ENCODE results near the gene SLC26A1.
"Not testable (repeated sequence)": the region's sequence is repeated elsewhere in the genome, so short reads cannot be mapped to it uniquely, and the experiment has no call there.

SLC26A1 gene

DNA sequence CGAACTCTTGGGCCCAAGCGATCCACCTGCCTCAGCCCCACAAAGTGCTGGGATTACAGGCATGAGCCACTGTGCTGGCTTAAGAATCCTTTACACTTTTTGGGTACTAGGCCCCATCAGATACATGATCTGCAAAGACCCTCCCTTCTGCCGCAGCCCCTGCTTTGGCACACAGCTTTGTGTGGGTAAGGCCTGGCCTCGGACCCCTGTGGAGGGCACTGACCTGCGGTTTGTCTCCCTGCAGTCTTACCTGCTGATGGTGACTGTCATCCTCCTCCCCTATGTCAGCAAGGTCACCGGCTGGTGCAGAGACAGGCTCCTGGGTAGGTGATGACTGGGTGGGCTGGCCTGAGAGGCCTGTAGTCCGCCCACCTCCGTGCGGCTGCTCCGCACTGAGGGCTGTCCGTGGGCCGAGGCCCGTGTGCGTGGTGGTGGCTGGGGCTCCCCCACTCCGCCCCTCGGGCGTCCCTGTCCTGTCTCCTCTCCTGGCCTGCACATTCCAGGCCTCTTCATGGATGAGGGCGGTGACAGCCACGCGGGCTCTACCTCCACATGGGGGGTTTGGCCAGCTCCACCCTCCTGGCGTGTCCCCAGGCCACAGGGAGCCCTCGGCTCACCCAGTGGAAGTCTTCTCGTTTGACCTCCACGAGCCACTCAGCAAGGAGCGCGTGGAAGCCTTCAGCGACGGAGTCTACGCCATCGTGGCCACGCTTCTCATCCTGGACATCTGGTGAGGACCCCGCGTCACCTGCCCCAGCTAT, 37.9 kb downstream of the SLC26A1 start:
- DNase-seq (ENCODE audit: low read depth in 2 of 2), result no peak

DNA sequence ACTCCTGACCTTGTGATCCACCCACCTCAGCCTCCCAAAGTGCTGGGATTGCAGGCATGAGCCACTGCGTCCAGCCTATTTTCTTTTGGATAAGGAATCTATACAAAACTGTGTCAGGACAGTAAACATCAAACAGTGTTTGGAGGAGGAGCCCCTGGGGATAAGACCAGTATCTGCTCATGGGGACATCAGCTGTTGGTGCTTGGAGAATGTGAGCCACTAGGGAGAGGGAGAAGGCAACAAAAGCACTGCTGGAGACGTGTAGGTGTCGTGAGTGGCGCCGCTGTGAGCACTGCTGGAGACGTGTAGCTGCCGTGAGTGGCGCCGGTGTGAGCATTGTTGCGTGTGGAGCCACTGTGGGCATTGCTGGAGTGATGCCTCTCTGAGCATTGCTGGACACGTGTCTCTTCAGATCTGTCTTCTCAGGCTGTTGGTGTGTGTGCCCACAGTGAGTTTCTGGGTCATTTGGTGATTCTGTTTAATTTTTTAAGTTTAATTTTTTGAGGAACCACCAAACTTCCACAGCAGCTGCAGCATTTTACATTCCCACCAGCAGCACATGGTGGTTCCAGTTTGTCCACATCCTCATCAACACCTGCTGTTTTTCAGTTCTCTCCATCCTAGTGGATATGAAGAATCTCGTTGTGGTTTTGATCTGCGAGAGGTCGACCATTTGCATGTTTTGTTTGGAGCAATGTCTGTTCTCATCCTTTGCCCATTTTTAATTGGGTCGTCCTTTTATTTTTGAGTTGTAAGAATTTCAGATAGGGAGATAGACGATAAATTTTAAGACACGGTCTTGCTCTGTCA, 38.8 kb downstream of the SLC26A1 start:
- DNase-seq (ENCODE audit: low read depth in 2 of 2), result no peak

DNA sequence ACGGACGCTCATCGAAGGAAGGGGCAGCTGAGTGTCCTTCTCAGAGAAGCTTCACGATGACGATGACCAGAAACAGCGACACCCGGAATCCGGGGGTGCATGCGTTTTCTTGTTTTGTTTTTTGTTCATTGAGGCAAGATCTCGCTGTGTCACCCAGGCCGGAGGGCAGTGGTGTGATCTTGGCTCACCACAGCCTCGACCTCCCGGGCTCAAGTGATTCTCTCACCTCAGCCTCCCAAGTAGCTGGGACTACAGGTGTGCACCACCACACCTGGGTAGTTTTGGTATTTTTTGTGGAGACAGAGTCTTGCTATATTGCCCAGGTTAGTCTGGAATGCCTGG, 39.7 kb downstream of the SLC26A1 start:
- no peak for DNase-seq (ENCODE audit: low read depth in 2 of 2)

DNA sequence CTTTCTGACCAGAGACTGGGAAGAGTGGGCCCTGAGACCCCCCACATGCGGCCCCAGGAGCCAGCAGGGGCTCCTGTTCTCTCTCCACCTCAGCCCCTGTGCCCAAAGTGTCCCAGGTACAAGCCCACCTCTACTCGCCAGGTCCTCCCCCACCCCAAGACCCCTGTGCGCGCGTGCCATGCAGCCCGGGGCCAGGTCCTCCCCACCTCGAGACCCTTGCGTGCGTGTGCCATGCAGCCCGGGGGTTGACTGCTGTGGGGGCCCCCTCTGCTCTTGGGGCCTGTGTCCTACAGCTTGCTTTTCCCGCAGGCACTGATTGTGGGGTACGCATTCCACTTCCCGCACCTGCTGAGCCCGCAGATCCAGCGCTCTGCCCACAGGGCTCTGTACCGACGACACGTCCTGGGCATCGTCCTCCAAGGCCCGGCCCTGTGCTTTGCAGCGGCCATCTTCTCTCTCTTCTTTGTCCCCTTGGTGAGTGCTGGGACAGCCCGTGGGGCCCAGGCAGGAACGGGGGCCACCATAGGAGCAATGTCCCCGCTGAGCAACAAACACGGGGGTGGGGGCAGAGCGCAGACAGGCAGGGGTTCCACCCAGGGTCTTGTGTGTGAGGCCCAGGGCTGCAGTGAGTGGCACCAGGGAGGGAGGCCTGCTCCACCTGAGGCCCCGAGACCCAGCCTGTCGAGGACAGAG, 40.2 kb downstream of the SLC26A1 start:
- no peak for DNase-seq (ENCODE audit: low read depth in 2 of 2)

DNA sequence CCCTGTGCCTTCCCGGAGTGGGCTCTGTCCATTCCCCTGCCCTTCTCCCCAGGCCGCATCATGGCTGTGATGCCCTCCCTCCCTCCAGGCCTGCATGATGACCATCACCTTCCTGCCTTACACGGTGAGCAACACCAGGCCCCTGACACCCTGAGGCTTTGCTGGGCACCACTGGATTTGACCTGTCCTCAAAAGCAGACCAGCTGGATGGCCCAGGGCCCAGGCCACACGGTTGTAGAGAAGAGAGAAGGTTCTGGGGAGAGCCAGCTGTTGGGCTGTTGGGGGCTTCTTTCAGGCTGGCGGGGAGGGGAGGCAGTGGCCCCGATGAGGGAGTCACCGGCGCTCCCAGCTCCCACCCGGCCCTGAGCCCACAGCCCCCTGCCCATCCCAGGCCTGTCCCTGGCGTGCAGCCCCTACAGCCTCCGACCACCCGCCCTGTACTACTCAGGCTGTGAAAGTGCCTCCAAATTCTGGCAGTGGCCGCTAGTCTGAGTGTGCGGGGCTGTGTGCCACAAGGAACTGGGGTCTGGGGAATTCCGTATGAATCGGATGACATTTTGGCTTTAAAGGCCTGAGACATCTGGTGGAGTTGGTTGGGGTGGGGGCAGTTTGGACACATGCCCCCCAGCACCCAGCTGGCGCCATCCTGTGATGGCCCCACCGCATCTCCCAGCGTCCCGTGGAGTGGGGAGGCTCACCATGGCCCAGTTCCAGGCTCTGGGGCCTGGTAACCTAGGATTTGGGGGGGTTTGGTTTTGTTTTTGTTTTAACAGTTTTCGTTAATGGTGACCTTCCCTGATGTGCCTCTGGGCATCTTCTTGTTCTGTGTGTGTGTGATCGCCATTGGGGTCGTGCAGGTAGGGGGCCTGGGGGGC, 41.4 kb downstream of the SLC26A1 start:
- DNase-seq (ENCODE audit: low read depth in 2 of 2), result no peak

DNA sequence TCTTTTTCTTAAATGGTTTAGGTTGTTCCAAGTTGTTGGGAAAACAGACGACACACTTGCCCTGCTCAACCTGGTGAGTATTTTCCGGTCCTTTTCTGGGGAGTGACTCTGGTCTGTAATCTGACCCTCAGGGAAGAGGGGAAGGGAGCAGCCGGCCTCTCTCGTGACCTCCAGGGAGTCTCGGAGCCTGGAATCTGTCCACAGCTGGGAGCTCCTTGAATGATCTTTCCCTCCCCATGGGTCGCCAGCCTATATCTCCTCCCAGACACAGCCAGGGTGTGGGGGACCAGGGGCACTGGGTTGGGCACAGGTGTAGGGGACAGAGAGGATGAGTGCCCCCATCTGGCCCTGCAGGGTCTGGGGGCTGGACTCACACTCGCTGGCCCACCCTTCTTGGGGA, 42.0 kb downstream of the SLC26A1 start:
- DNase-seq (ENCODE audit: low read depth in 2 of 2), result no peak

DNA sequence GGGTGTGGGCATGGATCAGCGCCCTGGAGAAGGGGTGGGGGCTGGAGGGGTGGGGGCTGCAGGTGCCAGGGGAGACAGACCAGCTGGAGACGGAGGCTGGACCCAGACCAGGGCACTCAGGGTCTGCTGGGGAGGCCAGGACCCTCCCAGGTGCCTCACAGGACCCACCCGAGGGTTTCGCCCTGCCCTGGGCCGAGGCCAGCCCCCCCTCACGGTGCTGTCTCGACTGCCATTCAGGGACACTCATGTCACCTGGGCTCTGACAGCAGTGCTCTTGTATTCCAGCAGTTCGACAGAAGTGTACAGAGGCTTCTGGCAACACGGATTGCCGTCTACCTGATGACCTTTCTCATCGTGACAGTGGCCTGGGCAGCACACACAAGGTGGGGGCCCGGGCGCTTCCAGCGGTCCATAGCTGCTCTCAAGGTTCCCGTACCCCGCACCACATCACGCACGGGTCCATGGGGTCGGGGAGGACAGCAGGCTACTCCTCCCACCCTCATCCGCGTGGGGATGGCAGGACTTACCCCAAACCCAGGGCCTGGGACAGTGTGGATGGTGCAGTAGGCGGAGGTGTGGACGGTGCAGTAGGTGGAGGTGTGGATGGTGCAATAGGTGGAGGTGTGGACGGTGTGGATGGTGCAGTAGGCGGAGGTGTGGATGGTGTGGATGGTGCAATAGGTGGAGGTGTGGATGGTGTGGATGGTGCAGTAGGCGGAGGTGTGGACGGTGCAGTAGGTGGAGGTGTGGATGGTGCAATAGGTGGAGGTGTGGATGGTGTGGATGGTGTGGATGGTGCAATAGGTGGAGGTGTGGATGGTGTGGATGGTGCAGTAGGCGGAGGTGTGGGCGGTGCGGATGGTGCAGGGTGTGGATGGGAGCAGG, 42.8 kb downstream of the SLC26A1 start:
- DNase-seq (ENCODE audit: low read depth in 2 of 2), result no peak

DNA sequence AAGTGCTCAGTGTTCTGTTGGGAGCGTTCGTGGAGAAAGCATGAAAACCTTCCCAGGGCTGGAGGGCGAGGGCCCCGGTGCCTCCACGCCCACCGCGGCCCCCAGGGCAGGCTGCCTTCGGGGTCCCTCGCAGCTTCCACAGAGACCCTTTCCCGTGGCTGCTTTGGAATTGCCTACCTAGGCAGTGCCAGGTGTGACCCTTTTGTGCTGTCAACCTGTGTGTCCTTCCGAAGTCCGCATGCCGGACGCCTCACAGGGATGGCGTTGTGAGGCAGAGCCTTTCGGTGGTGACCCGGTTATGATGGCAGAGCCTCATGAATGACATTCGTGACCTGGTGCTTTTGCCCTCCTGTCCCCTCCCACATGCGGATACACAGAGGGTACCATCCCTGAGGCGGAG, 43.5 kb downstream of the SLC26A1 start:
- no peak for DNase-seq (ENCODE audit: low read depth in 2 of 2)

DNA sequence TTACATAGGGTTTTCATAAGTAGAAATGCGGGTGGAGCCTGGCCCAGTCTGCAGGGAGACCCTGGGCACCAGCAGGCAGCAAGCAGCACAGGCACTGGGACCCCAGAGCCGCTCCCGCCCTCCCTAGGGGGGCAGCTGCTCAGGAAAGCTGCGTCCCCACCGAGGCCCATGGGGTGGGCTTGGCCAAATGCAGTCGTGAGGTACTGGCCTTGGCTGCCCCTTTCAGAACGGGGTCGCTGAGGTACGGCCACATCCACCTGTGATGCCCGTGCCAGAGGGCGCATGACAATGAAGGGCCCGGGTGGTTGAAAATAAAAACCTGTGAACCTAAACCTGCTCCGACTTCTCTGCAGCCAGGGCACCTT, 44.3 kb downstream of the SLC26A1 start:
- DNase-seq (ENCODE audit: low read depth in 2 of 2), result no peak

DNA sequence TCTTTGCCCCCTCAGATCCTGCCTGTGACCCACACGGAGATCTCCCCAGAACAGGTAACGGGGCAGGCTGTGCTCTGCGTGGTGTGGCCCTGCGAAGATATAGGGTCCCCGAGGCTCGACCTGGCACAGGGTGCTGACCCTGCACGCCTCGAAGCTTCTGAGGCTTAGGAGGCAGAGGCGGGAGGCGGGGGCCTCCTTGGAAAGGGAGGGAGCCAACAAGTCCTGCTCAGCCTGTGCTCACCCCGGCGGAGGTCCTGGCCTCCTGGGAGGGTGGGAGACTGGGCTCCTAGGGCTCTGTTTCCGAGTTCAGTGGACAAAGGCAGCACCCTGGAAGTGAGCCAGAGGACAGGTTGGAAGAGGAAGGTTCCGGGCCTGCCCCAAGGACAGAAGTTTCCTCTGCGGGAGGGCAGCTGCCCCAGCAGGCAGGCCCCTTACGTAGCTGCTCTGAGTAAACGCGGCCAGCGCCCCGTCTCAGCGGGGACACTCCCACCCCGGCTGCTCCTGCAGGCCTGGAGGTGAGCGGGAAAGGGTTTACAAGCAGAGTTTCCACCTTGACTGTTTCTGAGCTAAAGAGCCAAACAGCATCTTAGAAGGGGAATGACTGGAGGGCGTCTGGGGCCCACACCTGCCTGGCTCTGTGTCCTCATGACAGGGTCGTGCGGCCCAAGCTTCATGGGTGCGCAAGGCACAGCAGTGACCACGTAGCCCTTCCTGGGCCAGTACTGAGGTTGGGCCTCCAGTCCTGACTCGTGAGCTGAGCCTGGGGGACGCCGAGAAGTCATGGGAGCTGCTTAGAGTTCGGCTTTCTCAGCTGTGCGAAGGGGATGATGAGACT, 44.9 kb downstream of the SLC26A1 start:
- DNase-seq (ENCODE audit: low read depth in 2 of 2), result no peak

DNA sequence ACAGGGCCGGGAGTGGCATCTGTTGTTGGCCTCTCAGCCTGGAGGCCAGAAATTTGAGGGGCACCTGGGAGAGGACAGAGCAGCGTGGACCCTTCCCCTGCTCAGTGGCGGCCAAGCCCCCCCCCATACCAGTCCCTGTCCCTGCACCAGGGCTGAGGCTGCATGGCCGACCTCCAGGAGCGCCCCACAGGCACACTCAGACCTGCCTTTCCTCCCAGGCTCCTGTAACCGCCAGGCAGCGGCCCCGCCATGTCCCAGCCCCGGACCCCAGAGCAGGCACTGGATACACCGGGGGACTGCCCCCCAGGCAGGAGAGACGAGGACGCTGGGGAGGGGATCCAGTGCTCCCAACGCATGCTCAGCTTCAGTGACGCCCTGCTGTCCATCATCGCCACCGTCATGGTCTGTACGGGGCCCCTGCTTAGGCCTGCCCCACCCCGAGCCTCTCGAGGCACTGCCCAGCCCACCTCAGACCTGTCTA, 45.7 kb downstream of the SLC26A1 start:
- DNase-seq (ENCODE audit: low read depth in 2 of 2), result no peak

DNA sequence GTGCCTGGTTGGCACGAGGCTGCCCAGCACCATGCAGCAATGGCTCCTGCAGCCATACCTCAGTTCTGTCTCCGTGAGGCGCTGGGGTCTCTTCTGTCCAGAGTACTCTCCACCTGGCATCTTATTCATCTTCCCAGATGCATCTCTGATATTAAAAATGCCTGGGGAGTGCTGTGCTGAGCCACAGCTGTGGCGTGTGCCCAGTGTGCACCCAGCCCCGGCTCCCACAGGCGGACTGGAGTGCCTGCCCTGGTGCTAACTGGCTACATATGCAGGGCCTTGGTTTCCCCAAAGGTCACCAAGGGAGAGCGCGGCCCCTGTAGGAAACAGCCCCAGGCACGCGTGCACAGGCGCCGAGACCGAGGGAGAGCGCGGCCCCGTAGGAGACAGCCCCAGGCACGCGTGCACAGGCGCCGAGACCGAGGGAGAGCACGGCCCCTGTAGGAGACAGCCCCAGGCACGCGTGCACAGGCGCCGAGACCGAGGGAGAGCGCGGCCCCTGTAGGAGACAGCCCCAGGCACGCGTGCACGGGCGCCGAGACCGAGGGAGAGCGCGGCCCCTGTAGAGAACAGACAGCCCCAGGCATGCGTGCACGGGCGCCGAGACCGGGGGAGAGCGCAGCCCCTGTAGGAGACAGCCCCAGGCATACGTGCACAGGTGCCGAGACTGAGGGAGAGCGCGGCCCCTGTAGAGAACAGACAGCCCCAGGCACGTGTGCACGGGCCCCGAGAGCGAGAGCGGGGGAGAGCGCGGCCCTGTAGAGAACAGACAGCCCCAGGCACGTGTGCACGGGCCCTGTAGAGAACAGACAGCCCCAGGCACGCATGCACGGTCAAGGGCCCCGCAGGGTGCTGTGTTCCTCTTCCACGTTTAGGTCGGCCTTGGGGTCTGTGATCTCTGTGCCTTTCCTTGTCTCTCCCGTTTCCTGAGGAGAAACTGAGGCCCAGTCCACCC, 46.4 kb downstream of the SLC26A1 start:
- DNase-seq (ENCODE audit: low read depth in 2 of 2), result no peak

DNA sequence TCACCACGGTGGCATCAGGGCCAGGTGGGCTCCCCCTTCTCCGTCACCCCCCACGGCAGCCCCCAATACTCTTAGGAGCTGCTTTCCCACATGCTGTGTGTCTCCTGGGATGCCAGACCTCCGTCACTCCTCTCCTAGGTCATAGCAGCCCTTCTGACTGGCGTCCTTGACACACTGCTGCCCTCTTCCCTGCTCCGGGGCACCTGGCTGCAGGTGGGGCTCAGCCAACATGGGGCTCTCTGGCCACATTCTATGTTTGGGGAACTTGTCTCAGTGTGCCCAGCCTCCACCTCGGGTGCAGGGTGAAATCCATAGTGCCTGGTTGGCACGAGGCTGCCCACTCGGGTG, 47.1 kb downstream of the SLC26A1 start:
- no peak for DNase-seq (ENCODE audit: low read depth in 2 of 2)

DNA sequence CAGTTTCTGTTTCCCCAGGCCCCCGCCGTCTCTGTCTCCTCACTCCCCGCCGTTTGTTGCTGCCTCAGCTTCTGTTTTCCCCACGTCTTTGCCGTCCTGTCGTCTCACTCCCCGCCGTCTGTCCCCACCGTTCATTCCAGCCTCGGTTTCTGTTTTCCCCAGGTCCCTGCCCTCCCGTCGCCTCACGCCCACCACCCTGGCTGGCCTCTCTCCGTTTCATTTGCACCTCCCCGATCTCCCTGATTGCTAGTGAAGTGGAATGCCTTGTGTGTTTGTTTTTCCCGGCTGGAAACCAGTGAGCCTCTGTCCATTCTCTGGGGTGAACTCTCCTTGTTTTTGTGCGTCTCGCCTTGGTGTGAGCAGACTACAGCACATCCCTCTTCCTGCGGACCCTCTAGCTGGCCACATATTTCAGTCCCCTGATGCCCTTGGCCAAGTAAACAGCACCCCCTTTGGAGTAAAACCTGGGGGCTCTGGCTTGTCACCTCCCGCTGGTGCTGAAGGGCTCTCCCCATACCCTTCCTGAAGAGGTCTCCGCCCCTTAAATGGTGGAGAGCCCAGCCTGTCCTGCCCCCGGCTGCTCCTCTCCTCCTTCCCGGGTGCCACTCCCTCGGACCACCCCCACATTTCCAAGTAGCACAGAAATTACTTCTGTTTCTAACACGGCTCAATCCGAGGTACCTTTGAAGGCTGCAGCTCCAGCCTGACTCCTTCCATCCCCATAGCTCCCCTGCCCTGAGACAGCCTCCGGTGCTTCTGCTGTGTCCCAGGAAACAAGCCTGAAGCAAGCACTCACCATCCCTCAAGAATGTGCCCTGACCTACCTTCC, 47.7 kb downstream of the SLC26A1 start:
- no peak for DNase-seq (ENCODE audit: low read depth in 2 of 2)

DNA sequence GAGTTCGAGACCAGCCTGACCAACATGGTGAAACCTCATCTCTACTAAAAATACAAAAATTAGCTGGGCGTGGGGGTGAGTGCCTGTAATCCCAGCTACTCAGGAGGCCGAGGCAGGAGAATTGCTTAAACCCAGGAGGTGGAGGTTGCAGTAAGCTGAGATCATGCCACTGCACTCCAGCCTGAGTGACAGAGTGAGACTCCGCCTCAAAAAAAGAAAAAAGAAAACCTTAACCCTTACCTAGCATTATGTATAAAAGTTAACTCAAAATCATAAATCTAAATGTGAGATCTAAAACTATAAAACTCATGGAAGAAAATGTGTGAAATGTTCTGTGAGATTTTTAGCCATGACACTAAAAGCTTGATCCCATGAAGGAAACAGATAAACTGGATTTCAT, 53.7 kb downstream of the SLC26A1 start:
- DNase-seq (ENCODE audit: low read depth in 2 of 2), result not testable (repeated sequence)
